PC-3 (cell line): ENCODE results near the gene RNF217.

Experiments
- CTCF ChIP-seq: fragments of 300-600 bp; sonication (generic); conservative IDR thresholded peaks from 2 replicates; pipeline ENCODE4 v1.5.1; 2017; ENCODE audit warnings: antibody characterized with exemption, low read depth, mild to moderate bottlenecking, low read length
- EZH2 ChIP-seq: fragments of 300-600 bp; sonication (generic); IDR thresholded peaks from one replicate; pipeline ENCODE4 v1.6.1; 2017; ENCODE audit warnings: antibody characterized with exemption, mild to moderate bottlenecking, low read length; ENCODE audit not compliant: unreplicated experiment
- EZH2phosphoT487 ChIP-seq: fragments of 300-600 bp; sonication (generic); IDR thresholded peaks from 2 replicates; pipeline ENCODE4 v1.6.1; 2018; ENCODE audit warnings: mild to moderate bottlenecking, antibody characterized with exemption, low read length, borderline replicate concordance

DNA sequence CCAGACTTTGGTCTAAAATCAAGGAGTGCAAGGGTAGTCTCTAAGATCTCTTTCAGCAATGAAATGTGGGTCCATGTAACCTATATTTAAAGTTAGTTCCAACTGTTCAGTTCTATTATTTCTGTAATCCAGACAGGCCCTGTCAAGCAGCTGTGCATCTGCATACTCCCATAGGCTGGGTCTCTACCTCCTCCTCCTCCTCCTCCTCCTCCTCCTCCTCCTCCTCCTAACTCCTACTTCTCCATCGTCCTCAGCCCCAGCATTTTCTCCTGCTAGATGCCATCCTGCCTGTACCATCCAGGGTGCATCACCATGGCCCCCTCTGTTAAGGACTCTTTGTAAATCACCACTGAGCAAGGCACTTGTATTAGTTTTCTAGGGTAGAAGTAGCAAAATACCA is 138.9 kb downstream of the RNF217 start:
- no peak for TF ChIP-seq CTCF
- no peak for TF ChIP-seq EZH2
- no peak for TF ChIP-seq EZH2phosphoT487
